WI38 (cell line): ENCODE results near the gene SYNCRIP.

Source experiments
- H3K4me3 ChIP-seq: 2 replicates; pipeline ENCODE4 v1.5.1; 2011; ENCODE audit warnings: low read depth, mild to moderate bottlenecking, control low read depth, low read length
- CTCF ChIP-seq: IDR thresholded peaks from 2 replicates; pipeline ENCODE4 v1.5.1; 2012; ENCODE audit warnings: low read depth, mild to moderate bottlenecking, control low read depth, low read length

The SYNCRIP gene

GRCh38 chr6:85580878-85581267 lies 61.8 kb downstream of the SYNCRIP start:
- no peak overlapping the region for H3K4me3 ChIP-seq
- no peak for TF ChIP-seq CTCF

GRCh38 chr6:85580118-85580877 lies 62.4 kb downstream of the SYNCRIP start:
- no peak for TF ChIP-seq CTCF
- H3K4me3 ChIP-seq = no peak overlapping the region

DNA sequence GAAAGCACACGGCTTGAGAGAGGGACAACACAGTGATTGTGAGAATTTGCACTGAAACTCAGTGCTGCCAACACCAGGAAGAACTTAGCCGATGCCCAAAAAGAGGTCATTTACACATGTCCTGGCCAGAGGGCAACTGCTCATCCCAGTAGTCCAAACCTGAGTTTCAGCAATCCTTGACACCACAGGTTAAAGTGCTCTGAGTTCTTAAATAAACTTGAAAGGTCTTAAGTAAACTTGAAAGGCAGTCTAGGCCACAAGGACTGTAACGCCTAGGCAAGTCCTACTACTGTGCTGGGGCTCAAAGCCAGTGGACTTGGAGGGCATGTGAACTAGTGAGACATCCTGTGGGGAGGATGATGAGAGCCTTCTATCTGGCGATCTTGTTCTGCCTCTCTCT lies 63.1 kb downstream of the SYNCRIP start:
- TF ChIP-seq CTCF = no peak
- no peak overlapping the region for H3K4me3 ChIP-seq

DNA sequence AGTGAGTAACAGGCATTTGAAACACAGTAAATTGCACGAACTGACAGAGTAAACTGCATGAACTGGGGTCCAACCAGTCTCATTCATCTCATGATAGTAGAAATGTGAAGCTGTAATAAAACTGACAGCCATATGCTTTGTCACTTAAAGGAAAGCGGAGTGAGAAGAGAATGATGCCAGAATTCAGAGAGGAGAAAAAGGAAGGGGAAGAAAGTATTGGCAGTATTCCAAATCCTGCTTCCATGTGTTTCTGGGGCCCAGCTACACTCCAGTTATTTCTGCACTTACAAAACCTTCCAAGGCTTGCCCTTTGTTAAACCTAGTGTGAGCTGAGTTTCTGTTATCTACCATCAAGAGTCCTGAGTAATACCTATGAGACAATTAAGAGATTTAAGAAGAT lies 66.2 kb downstream of the SYNCRIP start:
- TF ChIP-seq CTCF = no peak
- H3K4me3 ChIP-seq = no peak overlapping the region

DNA sequence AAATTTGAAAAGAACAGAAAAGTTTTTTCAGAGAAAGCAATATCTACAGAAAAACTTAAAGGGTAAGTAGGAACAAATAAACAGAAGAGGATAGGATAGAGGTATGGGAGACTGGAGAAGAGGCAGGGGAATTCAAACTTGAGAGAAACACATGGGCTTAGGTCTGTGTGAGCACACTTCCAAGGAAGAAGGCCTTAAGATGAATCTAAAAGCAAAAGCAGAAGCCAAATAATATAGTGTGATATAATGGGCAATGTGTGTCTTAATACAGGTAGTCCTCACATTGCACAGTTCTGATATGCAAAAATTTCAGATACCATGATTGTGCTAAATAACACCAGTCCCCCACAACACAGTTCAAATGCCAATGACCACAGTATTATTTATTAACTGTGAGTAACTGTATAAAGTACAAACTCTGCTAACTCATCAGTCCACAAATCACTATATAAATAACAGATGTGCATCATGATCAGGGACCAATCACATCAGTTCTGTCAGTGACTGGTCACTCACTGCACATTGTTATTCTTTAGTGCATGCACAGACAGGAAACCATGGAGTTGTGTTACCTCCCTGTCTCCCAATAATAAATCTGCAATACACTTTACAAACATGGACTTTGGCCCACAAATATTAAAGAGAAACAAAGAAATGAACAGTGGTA lies 67.6 kb downstream of the SYNCRIP start:
- TF ChIP-seq CTCF = no peak
- no peak overlapping the region for H3K4me3 ChIP-seq

- TF ChIP-seq CTCF = no peak
Observed at GRCh38 chr6:85569323-85569722, 73.4 kb downstream of the SYNCRIP start.

DNA sequence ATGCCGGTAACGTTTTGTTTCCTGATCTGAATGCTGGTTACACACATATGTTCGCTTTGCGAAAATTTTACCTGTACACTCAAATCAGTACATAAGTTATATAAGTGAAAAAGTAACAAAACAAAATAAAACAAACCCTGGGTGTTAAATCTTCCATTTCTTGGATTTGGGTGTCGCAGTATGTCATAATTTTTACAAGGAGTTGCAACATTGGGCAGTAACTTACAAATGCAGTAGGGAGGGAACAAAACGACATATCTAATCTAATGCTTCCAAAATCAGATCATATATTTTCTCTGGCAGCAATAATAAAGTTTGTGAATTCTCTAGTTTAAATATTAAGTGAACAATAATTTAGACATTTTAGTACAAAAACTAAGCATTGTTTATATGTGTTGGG lies 74.3 kb downstream of the SYNCRIP start:
- H3K4me3 ChIP-seq = no peak overlapping the region
- no peak for TF ChIP-seq CTCF

More at GRCh38 chr6:85569323-85569722, 73.4 kb downstream of the SYNCRIP start:
- no peak overlapping the region for H3K4me3 ChIP-seq
